Motor neuron (in vitro differentiated cells): ENCODE measurements around the gene MAP4K5. TPM values are rescaled to one million over a fixed set of nuclear protein-coding genes. Genes with fewer than 3 reads are reported as not detected.

Experiments
- ATAC-seq, 8 experiments: fragments of 200-7000 bp; cut with Tn5 transposase; replicated peaks in 6 of 8; 2 replicates each; pipeline ENCODE4 v1.8.0; 2021; ENCODE audit warnings: mild to moderate bottlenecking in 8 of 8, moderate library complexity in 8 of 8
- H3K27ac ChIP-seq, 2 donors: fragments of 250-450 bp; sonication (Bioruptor Pico); 2 replicates each; pipeline ENCODE4 v1.9.0; 2021; ENCODE audit warnings: antibody characterized with exemption in 2 of 2, mild to moderate bottlenecking in 2 of 2, moderate library complexity in 1 of 2
- H3K4me1 ChIP-seq, 2 donors: fragments of 250-450 bp; sonication (Bioruptor Pico); replicated peaks in 1 of 2; 2 replicates each; pipeline ENCODE4 v1.6.1; 2021; ENCODE audit warnings: antibody characterized with exemption in 2 of 2, mild to moderate bottlenecking in 2 of 2, moderate library complexity in 1 of 2
- H3K4me3 ChIP-seq, 5 donors: fragments of 250-450 bp; sonication (Bioruptor Pico); 2 replicates each; pipeline ENCODE4 v1.9.0; 2021; ENCODE audit warnings: antibody characterized with exemption in 5 of 5, mild to moderate bottlenecking in 5 of 5, moderate library complexity in 4 of 5
- WGBS, 10 experiments: fragments of 450-650 bp; shearing (Covaris generic); methylation state at CpG; one replicate each; pipeline ENCODE4 v1.0.0; 2022; 5-methylcytosine and 5-hydroxymethylcytosine counted together
- in situ Hi-C, 9 experiments: fragments of 400-800 bp; cut with MboI; loops; one replicate each; pipeline ENCODE4 v1.15.0; 2021; ENCODE audit warnings: low sequenced_read_pairs in 9 of 9, low pct_unique_long_range_greater_than_20kb in 2 of 9; ENCODE audit not compliant: unreplicated experiment in 9 of 9
- total RNA-seq, 8 experiments: library from RNA; unstranded; fragments of 300-600 nt; gene quantifications; 2 replicates each; pipeline versions ENCODE4 v1.2.3 to v1.2.4, GENCODE V29; 2022

Gene MAP4K5
- total RNA-seq, 8 experiments from 2014 or later, result 31.6 to 69.8 (median 43.0) TPM

GRCh38 chr14:50452979-50453705 is 79.2 kb downstream of the MAP4K5 start:
- peak in 2 of 8 experiments; percentile 44 to 54 for ATAC-seq
- no peak overlapping the region for H3K4me3 ChIP-seq
- no peaks in the 10 kb centered on the region for H3K4me1 ChIP-seq
- no peak overlapping the region for H3K27ac ChIP-seq
- 0 to 100% (median 80%) methylated on average over 1 to 3 of the region's 3 CpGs for WGBS, 10 experiments
- in situ Hi-C loops, result no loop called here

GRCh38 chr14:50452296-50452695 is 80.1 kb downstream of the MAP4K5 start:
- Histone ChIP-seq H3K27ac (no peak overlapping the region), H3K4me1 (no peaks in the 10 kb centered on the region), H3K4me3 (no peak overlapping the region)
- WGBS, 10 experiments, result 100% methylated on average over 1 of the region's 1 CpG; no CpG with 5 or more reads in 2 of the 10 experiments
- ATAC-seq, result no peak
- in situ Hi-C loops, result no loop called here

GRCh38 chr14:50451854-50452253 is 80.5 kb downstream of the MAP4K5 start:
- Histone ChIP-seq H3K4me1 (no peaks in the 10 kb centered on the region), H3K27ac (no peak overlapping the region), H3K4me3 (no peak overlapping the region)
- in situ Hi-C loops, result no loop called here
- ATAC-seq, result no peak
- WGBS, 10 experiments, result 80 to 100% (median 93%) methylated on average over 1 to 6 of the region's 6 CpGs

GRCh38 chr14:50447461-50447860 is 84.9 kb downstream of the MAP4K5 start:
- in situ Hi-C loops, result no loop called here
- no peak for ATAC-seq
- Histone ChIP-seq H3K4me3 (no peak overlapping the region), H3K27ac (no peak overlapping the region), H3K4me1 (no peaks in the 10 kb centered on the region)
- whole genome bisulfite sequencing, 10 experiments, result 0 to 100% (median 40%) methylated on average over 1 of the region's 1 CpG; no CpG with 5 or more reads in 3 of the 10 experiments

- no peak overlapping the region for H3K27ac ChIP-seq
- no peaks in the 10 kb centered on the region for H3K4me1 ChIP-seq
- no peak for ATAC-seq
- in situ Hi-C loops, result no loop called here
- H3K4me3 ChIP-seq, result no peak overlapping the region
These were observed 97.8 kb downstream of the MAP4K5 start for GRCh38 chr14:50434528-50434927.

GRCh38 chr14:50432131-50432530 is 100.2 kb downstream of the MAP4K5 start:
- in situ Hi-C loops, result no loop called here
- H3K27ac ChIP-seq, result no peak overlapping the region
- no peak for ATAC-seq
- H3K4me3 ChIP-seq, result no peak overlapping the region
- 67 to 100% (median 100%) methylated on average over 1 of the region's 1 CpG; no CpG with 5 or more reads in 1 of the 10 experiments for WGBS, 10 experiments
- no peaks in the 10 kb centered on the region for H3K4me1 ChIP-seq

- Histone ChIP-seq H3K4me1 (no peaks in the 10 kb centered on the region), H3K4me3 (no peak overlapping the region), H3K27ac (no peak overlapping the region)
- WGBS, 10 experiments, result 47 to 100% (median 82%) methylated on average over 1 to 3 of the region's 3 CpGs
- no peak for ATAC-seq
- in situ Hi-C loops, result no loop called here
These were observed 106.6 kb downstream of the MAP4K5 start for GRCh38 chr14:50425816-50426215.

GRCh38 chr14:50425105-50425504 is 107.3 kb downstream of the MAP4K5 start:
- Histone ChIP-seq H3K4me3 (no peak overlapping the region), H3K27ac (no peak overlapping the region), H3K4me1 (no peaks in the 10 kb centered on the region)
- ATAC-seq, result no peak
- in situ Hi-C loops, result no loop called here
- WGBS, 10 experiments, result 80 to 100% (median 100%) methylated on average over 1 to 2 of the region's 2 CpGs; no CpG with 5 or more reads in 1 of the 10 experiments

GRCh38 chr14:50423529-50423928 is 108.8 kb downstream of the MAP4K5 start:
- 80 to 100% (median 100%) methylated on average over 1 to 3 of the region's 3 CpGs; no CpG with 5 or more reads in 3 of the 10 experiments for WGBS, 10 experiments
- ATAC-seq, result no peak
- in situ Hi-C loops, result no loop called here

GRCh38 chr14:50421499-50421898 is 110.9 kb downstream of the MAP4K5 start:
- Histone ChIP-seq H3K4me1 (no peaks in the 10 kb centered on the region), H3K27ac (no peak overlapping the region), H3K4me3 (no peak overlapping the region)
- no peak for ATAC-seq
- in situ Hi-C loops, result no loop called here
- 0 to 100% (median 96%) methylated on average over 1 to 7 of the region's 7 CpGs; no CpG with 5 or more reads in 1 of the 10 experiments for WGBS, 10 experiments

More at GRCh38 chr14:50423529-50423928, 108.8 kb downstream of the MAP4K5 start:
- H3K27ac ChIP-seq, result no peak overlapping the region
- no peaks in the 10 kb centered on the region for H3K4me1 ChIP-seq
- H3K4me3 ChIP-seq, result no peak overlapping the region

GRCh38 chr14:50417853-50418252 is 114.5 kb downstream of the MAP4K5 start:
- in situ Hi-C loops, result no loop called here
- 80 to 100% (median 100%) methylated on average over 1 to 2 of the region's 2 CpGs; no CpG with 5 or more reads in 1 of the 10 experiments for WGBS, 10 experiments

GRCh38 chr14:50410921-50411320 is 121.4 kb downstream of the MAP4K5 start:
- whole genome bisulfite sequencing, 10 experiments, result 20 to 100% (median 94%) methylated on average over 1 of the region's 1 CpG; no CpG with 5 or more reads in 2 of the 10 experiments
- H3K4me3 ChIP-seq, result no peak overlapping the region
- in situ Hi-C loops, result no loop called here
- peak in 2 of 8 experiments; percentile 67 to 69 for ATAC-seq
- H3K27ac ChIP-seq, result no peak overlapping the region
- H3K4me1 ChIP-seq, result no peaks in the 10 kb centered on the region

More at GRCh38 chr14:50417853-50418252, 114.5 kb downstream of the MAP4K5 start:
- H3K4me3 ChIP-seq, result no peak overlapping the region
- H3K4me1 ChIP-seq, result no peaks in the 10 kb centered on the region
- no peak for ATAC-seq
- no peak overlapping the region for H3K27ac ChIP-seq

GRCh38 chr14:50410071-50410470 is 122.3 kb downstream of the MAP4K5 start:
- Histone ChIP-seq H3K27ac (no peak overlapping the region), H3K4me3 (no peak overlapping the region), H3K4me1 (no peaks in the 10 kb centered on the region)
- in situ Hi-C loops, result no loop called here
- no peak for ATAC-seq
- 17 to 100% (median 94%) methylated on average over 1 to 3 of the region's 3 CpGs; no CpG with 5 or more reads in 3 of the 10 experiments for WGBS, 10 experiments
